HepG2 (cell line): ENCODE measurements around the gene TOPORS. TPM values are rescaled to one million over a fixed set of nuclear protein-coding genes. Genes with fewer than 3 reads are reported as not detected.
A peak's percentile ranks its signal among the peaks of the same experiment; 100 is the strongest.

ENCODE experiments used
- AGO1 ChIP-seq: fragments of 200-400 bp; formaldehyde crosslinking; IDR thresholded peaks from 2 replicates; pipeline ENCODE4 v1.6.1; 2017; ENCODE audit warnings: mild to moderate bottlenecking, low read depth, low read length, moderate library complexity; ENCODE audit not compliant: poor library complexity, severe bottlenecking
- BRCA1 ChIP-seq: sonication (generic); formaldehyde crosslinking; IDR thresholded peaks from 2 replicates; pipeline ENCODE4 v1.4.0; 2020; ENCODE audit warnings: missing genetic modification reagents
- ERF ChIP-seq: IDR thresholded peaks from 2 replicates; pipeline ENCODE4 v1.6.1; 2018; ENCODE audit warnings: missing biosample characterization, missing genetic modification reagents
- IRF9 ChIP-seq: sonication (generic); formaldehyde crosslinking; IDR thresholded peaks from 2 replicates; pipeline ENCODE4 v1.8.0; 2022; ENCODE audit warnings: missing genetic modification reagents, mild to moderate bottlenecking, borderline replicate concordance
- MBNL3 ChIP-seq: fragments of 250-450 bp; sonication (Bioruptor Pico); conservative IDR thresholded peaks from 2 replicates; pipeline ENCODE4 v1.8.0; 2022; ENCODE audit warnings: mild to moderate bottlenecking, inconsistent platforms
- MYNN ChIP-seq: sonication (generic); formaldehyde crosslinking; IDR thresholded peaks from 2 replicates; pipeline ENCODE4 v1.4.0; 2020; ENCODE audit warnings: mild to moderate bottlenecking, low read depth, missing genetic modification reagents
- REL ChIP-seq: sonication (generic); formaldehyde crosslinking; conservative IDR thresholded peaks from 2 replicates; pipeline ENCODE4 v1.8.0; 2022; ENCODE audit warnings: mild to moderate bottlenecking, missing genetic modification reagents, moderate library complexity
- SP4 ChIP-seq: sonication (generic); formaldehyde crosslinking; IDR thresholded peaks from 2 replicates; pipeline ENCODE4 v1.8.1; 2023; ENCODE audit warnings: mild to moderate bottlenecking, missing genetic modification reagents
- TIGD3 ChIP-seq: sonication (generic); formaldehyde crosslinking; IDR thresholded peaks from 2 replicates; pipeline ENCODE4 v1.5.1; 2020; ENCODE audit warnings: mild to moderate bottlenecking, missing genetic modification reagents, borderline replicate concordance
- ZNF572 ChIP-seq: sonication (generic); formaldehyde crosslinking; IDR thresholded peaks from 2 replicates; pipeline ENCODE4 v1.5.1; 2020; ENCODE audit warnings: mild to moderate bottlenecking, missing genetic modification reagents
- ZNF589 ChIP-seq: sonication (generic); formaldehyde crosslinking; conservative IDR thresholded peaks from 2 replicates; pipeline ENCODE4 v1.8.0; 2022; ENCODE audit warnings: mild to moderate bottlenecking, moderate library complexity, missing genetic modification reagents
- ZNF878 ChIP-seq: sonication (generic); formaldehyde crosslinking; IDR thresholded peaks from 2 replicates; pipeline ENCODE4 v1.8.1; 2023; ENCODE audit warnings: mild to moderate bottlenecking, missing genetic modification reagents, moderate library complexity
- polyA plus RNA-seq, 8 experiments: library from polyadenylated mRNA; depleted of rRNA in 3 of 8; stranded (reverse) in 7 of 8; unstranded in 1 of 8; fragments of >200 nt; fragmentation: Illumina TruSeq in 4 of 8; extraction: Trizol in 4 of 8; gene quantifications; 2 replicates each; pipeline versions ENCODE4 v1.2.1 to v1.2.3, GENCODE V29; 2011 to 2016; ENCODE audit warnings: low read depth in 4 of 8, missing spikeins in 1 of 8, mixed read lengths in 1 of 8; ENCODE audit not compliant: insufficient read depth in 1 of 8
- total RNA-seq, 5 experiments: library from RNA; depleted of rRNA; stranded (reverse); fragments of >200 nt; fragmentation: Illumina TruSeq; extraction: Trizol; gene quantifications; 2 replicates each; pipeline ENCODE4 v1.2.3, GENCODE V29; 2016; ENCODE audit warnings: low read depth in 1 of 5
- TF ChIP-seq, protein P1 (sequence below): sonication (generic); formaldehyde crosslinking; IDR thresholded peaks from 2 replicates; pipeline ENCODE4 v1.4.0; 2020; ENCODE audit warnings: missing genetic modification reagents, borderline replicate concordance
- TF ChIP-seq, protein P2 (sequence below): sonication (generic); formaldehyde crosslinking; IDR thresholded peaks from 2 replicates; pipeline ENCODE4 v1.8.1; 2023; ENCODE audit warnings: missing genetic modification reagents, mild to moderate bottlenecking, borderline replicate concordance
- TF ChIP-seq, protein P3 (sequence below): sonication (generic); formaldehyde crosslinking; IDR thresholded peaks from 2 replicates; pipeline ENCODE4 v1.4.0; 2020; ENCODE audit warnings: missing genetic modification reagents
- TF ChIP-seq, protein P4 (sequence below): sonication (generic); formaldehyde crosslinking; IDR thresholded peaks from 2 replicates; pipeline ENCODE4 v1.4.0; 2020; ENCODE audit warnings: missing genetic modification reagents, borderline replicate concordance

The TOPORS gene
- total and polyA plus RNA-seq, 2 of the 13 experiments (the other 11 are each of a cell fraction or from before 2014, with no cell fraction given) = 6.8 to 19.6 TPM

DNA sequence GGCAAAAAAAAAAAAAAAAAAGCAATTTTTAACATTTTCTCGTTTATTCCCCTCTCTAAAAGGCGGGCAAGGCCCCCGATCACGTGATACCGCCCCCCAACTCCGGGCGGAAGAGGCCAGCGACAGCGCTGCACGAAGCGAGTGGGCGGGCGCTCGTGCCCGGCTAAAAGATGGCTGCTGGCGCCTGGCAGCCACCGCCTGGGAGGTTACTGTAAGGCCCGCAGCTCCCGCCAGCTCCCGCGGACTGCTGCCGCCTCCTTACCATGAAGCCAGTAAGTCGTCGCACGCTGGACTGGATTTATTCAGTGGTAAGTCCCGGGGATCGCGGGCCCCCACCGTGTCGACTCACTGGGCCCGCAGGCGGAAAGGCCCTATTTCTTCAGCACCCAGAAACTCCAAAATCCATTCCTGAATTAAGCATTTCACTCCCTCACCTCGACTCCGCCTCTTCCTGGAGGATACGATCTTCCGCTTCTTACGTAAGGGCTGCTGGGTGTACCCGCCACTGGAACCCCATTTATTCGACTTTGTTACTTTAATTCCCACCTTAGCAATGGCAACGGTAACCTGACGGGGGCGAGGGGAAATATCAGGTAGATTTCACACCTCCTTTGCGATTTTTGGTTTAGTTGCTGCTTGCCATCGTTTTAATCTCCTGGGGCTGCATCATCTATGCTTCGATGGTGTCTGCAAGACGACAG, at the start of gene TOPORS, which contains the start of gene SMIM27 (continued):
- TF ChIP-seq IRF9 (CRISPR knock-in tag) (peak; percentile 85; the same call in 1 of the 2 replicates), SP4 (CRISPR knock-in tag) (peak; percentile 85), REL (CRISPR knock-in tag) (peak; percentile 60; the same call in 1 of the 2 replicates), TIGD3 (CRISPR knock-in tag) (peak; percentile 61; the same call in 1 of the 2 replicates), MBNL3 (CRISPR knock-in tag) (no peak), ERF (peak; percentile 76), AGO1 (no peak), ZNF589 (0 out of 2 replicates have a peak, but pooled peaks have one; percentile 28), ZNF572 (CRISPR knock-in tag) (no peak), MYNN (CRISPR knock-in tag) (no peak), BRCA1 (CRISPR knock-in tag) (no peak), ZNF878 (CRISPR knock-in tag) (no peak)
- TF ChIP-seq, protein P1, sequence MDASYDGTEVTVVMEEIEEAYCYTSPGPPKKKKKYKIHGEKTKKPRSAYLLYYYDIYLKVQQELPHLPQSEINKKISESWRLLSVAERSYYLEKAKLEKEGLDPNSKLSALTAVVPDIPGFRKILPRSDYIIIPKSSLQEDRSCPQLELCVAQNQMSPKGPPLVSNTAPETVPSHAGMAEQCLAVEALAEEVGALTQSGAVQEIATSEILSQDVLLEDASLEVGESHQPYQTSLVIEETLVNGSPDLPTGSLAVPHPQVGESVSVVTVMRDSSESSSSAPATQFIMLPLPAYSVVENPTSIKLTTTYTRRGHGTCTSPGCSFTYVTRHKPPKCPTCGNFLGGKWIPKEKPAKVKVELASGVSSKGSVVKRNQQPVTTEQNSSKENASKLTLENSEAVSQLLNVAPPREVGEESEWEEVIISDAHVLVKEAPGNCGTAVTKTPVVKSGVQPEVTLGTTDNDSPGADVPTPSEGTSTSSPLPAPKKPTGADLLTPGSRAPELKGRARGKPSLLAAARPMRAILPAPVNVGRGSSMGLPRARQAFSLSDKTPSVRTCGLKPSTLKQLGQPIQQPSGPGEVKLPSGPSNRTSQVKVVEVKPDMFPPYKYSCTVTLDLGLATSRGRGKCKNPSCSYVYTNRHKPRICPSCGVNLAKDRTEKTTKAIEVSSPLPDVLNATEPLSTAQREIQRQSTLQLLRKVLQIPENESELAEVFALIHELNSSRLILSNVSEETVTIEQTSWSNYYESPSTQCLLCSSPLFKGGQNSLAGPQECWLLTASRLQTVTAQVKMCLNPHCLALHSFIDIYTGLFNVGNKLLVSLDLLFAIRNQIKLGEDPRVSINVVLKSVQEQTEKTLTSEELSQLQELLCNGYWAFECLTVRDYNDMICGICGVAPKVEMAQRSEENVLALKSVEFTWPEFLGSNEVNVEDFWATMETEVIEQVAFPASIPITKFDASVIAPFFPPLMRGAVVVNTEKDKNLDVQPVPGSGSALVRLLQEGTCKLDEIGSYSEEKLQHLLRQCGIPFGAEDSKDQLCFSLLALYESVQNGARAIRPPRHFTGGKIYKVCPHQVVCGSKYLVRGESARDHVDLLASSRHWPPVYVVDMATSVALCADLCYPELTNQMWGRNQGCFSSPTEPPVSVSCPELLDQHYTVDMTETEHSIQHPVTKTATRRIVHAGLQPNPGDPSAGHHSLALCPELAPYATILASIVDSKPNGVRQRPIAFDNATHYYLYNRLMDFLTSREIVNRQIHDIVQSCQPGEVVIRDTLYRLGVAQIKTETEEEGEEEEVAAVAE (CRISPR knock-in tag) = 0 out of 2 replicates have a peak, but pooled peaks have one; percentile 68
- TF ChIP-seq, protein P2, sequence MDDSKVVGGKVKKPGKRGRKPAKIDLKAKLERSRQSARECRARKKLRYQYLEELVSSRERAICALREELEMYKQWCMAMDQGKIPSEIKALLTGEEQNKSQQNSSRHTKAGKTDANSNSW (CRISPR knock-in tag) = no peak
- TF ChIP-seq, protein P3, sequence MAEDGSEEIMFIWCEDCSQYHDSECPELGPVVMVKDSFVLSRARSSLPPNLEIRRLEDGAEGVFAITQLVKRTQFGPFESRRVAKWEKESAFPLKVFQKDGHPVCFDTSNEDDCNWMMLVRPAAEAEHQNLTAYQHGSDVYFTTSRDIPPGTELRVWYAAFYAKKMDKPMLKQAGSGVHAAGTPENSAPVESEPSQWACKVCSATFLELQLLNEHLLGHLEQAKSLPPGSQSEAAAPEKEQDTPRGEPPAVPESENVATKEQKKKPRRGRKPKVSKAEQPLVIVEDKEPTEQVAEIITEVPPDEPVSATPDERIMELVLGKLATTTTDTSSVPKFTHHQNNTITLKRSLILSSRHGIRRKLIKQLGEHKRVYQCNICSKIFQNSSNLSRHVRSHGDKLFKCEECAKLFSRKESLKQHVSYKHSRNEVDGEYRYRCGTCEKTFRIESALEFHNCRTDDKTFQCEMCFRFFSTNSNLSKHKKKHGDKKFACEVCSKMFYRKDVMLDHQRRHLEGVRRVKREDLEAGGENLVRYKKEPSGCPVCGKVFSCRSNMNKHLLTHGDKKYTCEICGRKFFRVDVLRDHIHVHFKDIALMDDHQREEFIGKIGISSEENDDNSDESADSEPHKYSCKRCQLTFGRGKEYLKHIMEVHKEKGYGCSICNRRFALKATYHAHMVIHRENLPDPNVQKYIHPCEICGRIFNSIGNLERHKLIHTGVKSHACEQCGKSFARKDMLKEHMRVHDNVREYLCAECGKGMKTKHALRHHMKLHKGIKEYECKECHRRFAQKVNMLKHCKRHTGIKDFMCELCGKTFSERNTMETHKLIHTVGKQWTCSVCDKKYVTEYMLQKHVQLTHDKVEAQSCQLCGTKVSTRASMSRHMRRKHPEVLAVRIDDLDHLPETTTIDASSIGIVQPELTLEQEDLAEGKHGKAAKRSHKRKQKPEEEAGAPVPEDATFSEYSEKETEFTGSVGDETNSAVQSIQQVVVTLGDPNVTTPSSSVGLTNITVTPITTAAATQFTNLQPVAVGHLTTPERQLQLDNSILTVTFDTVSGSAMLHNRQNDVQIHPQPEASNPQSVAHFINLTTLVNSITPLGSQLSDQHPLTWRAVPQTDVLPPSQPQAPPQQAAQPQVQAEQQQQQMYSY (CRISPR knock-in tag) = peak; percentile 65; the same call in 1 of the 2 replicates
- TF ChIP-seq, protein P4, sequence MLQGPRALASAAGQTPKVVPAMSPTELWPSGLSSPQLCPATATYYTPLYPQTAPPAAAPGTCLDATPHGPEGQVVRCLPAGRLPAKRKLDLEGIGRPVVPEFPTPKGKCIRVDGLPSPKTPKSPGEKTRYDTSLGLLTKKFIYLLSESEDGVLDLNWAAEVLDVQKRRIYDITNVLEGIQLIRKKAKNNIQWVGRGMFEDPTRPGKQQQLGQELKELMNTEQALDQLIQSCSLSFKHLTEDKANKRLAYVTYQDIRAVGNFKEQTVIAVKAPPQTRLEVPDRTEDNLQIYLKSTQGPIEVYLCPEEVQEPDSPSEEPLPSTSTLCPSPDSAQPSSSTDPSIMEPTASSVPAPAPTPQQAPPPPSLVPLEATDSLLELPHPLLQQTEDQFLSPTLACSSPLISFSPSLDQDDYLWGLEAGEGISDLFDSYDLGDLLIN = no peak
